SK-N-SH (cell line): Measurements from ENCODE around the gene MLYCD. TPM values are rescaled to one million over a fixed set of nuclear protein-coding genes. Genes with fewer than 3 reads are reported as not detected.

Source experiments
- CTCF ChIA-PET: fragments of 300-600, 350-600 bp; formaldehyde crosslinking; extraction: SDS; loops from one replicate; lab custom pipeline; 2021; lab: Yijun Ruan, JAX
- POLR2A ChIA-PET: fragments of 350-600 bp; sonication (Branson Sonifier 250); formaldehyde crosslinking; extraction: SDS; loops from one replicate; lab custom pipeline; 2020; ENCODE audit warnings: antibody characterized with exemption, inconsistent platforms; lab: Yijun Ruan, JAX
- DNase-seq: peaks from one replicate; pipeline ENCODE4 v3.0.0; 2012
- H2AFZ ChIP-seq: fragments of 200-600 bp; sonication (generic); 2 replicates; pipeline ENCODE4 v1.8.1; 2016; ENCODE audit warnings: antibody characterized with exemption, mild to moderate bottlenecking, low read depth
- H3F3A ChIP-seq: fragments of 200-600 bp; sonication (generic); replicated peaks from 2 replicates; pipeline ENCODE3; 2016; ENCODE audit warnings: antibody characterized with exemption, mild to moderate bottlenecking; ENCODE audit not compliant: insufficient read depth
- H3K27ac ChIP-seq, 2 experiments: fragments of 200-500 bp in 1 of 2; fragments of 200-600 bp in 1 of 2; sonication (Bioruptor generic) in 1 of 2; sonication (generic), shearing (Covaris generic) in 1 of 2; 2 replicates each; pipeline versions ENCODE4 v1.5.1 to v1.6.1; 2014 to 2016; ENCODE audit warnings: low read depth in 2 of 2, inconsistent platforms in 1 of 2, low read length in 1 of 2, mild to moderate bottlenecking in 1 of 2, mixed read lengths in 1 of 2
- H3K27me3 ChIP-seq: fragments of 200-600 bp; sonication (generic), shearing (Covaris generic); 2 replicates; pipeline ENCODE4 v1.6.1; 2016; ENCODE audit warnings: mixed run types; ENCODE audit not compliant: insufficient read depth
- H3K36me3 ChIP-seq, 2 experiments: fragments of 200-500 bp in 1 of 2; fragments of 200-600 bp in 1 of 2; sonication (Bioruptor generic) in 1 of 2; sonication (generic) in 1 of 2; replicated peaks in 1 of 2; 2 replicates each; pipeline versions ENCODE3 to v1.5.1; 2014 to 2016; ENCODE audit warnings: low read length in 1 of 2, mild to moderate bottlenecking in 1 of 2; ENCODE audit not compliant: insufficient read depth in 2 of 2, control insufficient read depth in 1 of 2
- H3K4me1 ChIP-seq, 2 experiments: fragments of 200-500 bp in 1 of 2; fragments of 200-600 bp in 1 of 2; sonication (Bioruptor generic) in 1 of 2; sonication (generic), shearing (Covaris generic) in 1 of 2; 2 replicates each; pipeline versions ENCODE4 v1.5.1 to v1.6.1; 2014 to 2016; ENCODE audit warnings: low read depth in 1 of 2, low read length in 1 of 2, mixed run types in 1 of 2; ENCODE audit not compliant: insufficient read depth in 2 of 2, control insufficient read depth in 1 of 2
- H3K4me2 ChIP-seq: fragments of 200-600 bp; sonication (generic), shearing (Covaris generic); 2 replicates; pipeline ENCODE4 v1.6.1; 2017; ENCODE audit warnings: mixed run types
- H3K4me3 ChIP-seq, 2 experiments: fragments of 200-500 bp in 1 of 2; fragments of 200-600 bp in 1 of 2; sonication (Bioruptor generic) in 1 of 2; sonication (generic), shearing (Covaris generic) in 1 of 2; 2 replicates each; pipeline versions ENCODE4 v1.5.1 to v1.8.1; 2014 to 2016; ENCODE audit warnings: low read depth in 2 of 2, inconsistent platforms in 1 of 2, low read length in 1 of 2, mild to moderate bottlenecking in 1 of 2, mixed read lengths in 1 of 2, moderate library complexity in 1 of 2
- H3K79me2 ChIP-seq: fragments of 200-600 bp; sonication (generic); 2 replicates; pipeline ENCODE4 v1.8.1; 2017; ENCODE audit warnings: mild to moderate bottlenecking; ENCODE audit not compliant: insufficient read depth
- H3K9ac ChIP-seq: fragments of 200-600 bp; sonication (generic); 2 replicates; pipeline ENCODE4 v1.6.1; 2017; ENCODE audit warnings: mixed run types
- H3K9me2 ChIP-seq: fragments of 200-600 bp; sonication (generic); 2 replicates; pipeline ENCODE4 v1.6.1; 2017; ENCODE audit warnings: mixed run types
- H3K9me3 ChIP-seq: fragments of 200-600 bp; sonication (generic); 2 replicates; pipeline ENCODE4 v1.6.1; 2017; ENCODE audit warnings: mixed run types, mild to moderate bottlenecking, moderate library complexity
- H4K20me1 ChIP-seq: fragments of 200-600 bp; sonication (generic); 2 replicates; pipeline ENCODE4 v1.6.1; 2017; ENCODE audit warnings: mild to moderate bottlenecking, mixed run types; ENCODE audit not compliant: insufficient read depth
- ELF1 ChIP-seq: IDR thresholded peaks from 2 replicates; pipeline ENCODE4 v1.4.0; 2012
- EP300 ChIP-seq, 2 experiments: IDR thresholded peaks; 2 replicates each; pipeline versions ENCODE4 v1.4.0 to v1.6.1; 2012; ENCODE audit warnings: borderline replicate concordance in 1 of 2, low read depth in 1 of 2, low read length in 1 of 2
- FOSL2 ChIP-seq: IDR thresholded peaks from 2 replicates; pipeline ENCODE4 v1.4.0; 2012; ENCODE audit warnings: low read depth, mild to moderate bottlenecking, moderate library complexity, borderline replicate concordance
- GABPA ChIP-seq: IDR thresholded peaks from 2 replicates; pipeline ENCODE4 v1.4.0; 2012; ENCODE audit warnings: low read depth, mild to moderate bottlenecking
- GATA2 ChIP-seq: sonication (generic); formaldehyde crosslinking; IDR thresholded peaks from 2 replicates; pipeline ENCODE4 v1.5.0; 2020; ENCODE audit warnings: mild to moderate bottlenecking, missing genetic modification reagents
- IRF3 ChIP-seq: fragments of 150-350 bp; IDR thresholded peaks from 2 replicates; pipeline ENCODE4 v1.6.1; 2016; ENCODE audit warnings: mild to moderate bottlenecking, low read depth, low read length
- MXI1 ChIP-seq: IDR thresholded peaks from 2 replicates; pipeline ENCODE4 v1.6.1; 2012; ENCODE audit warnings: mild to moderate bottlenecking, low read depth, low read length, improper control_type of control experiment
- NRF1 ChIP-seq: IDR thresholded peaks from 2 replicates; pipeline ENCODE4 v1.6.1; 2012; ENCODE audit warnings: low read depth, mild to moderate bottlenecking, low read length
- POLR2AphosphoS5 ChIP-seq: IDR thresholded peaks from 2 replicates; pipeline ENCODE4 v1.6.1; 2012; ENCODE audit warnings: low read depth, low read length
- RAD21 ChIP-seq: IDR thresholded peaks from 2 replicates; pipeline ENCODE4 v1.6.1; 2012; ENCODE audit warnings: mild to moderate bottlenecking, low read length
- RFX5 ChIP-seq: IDR thresholded peaks from 2 replicates; pipeline ENCODE4 v1.6.1; 2012; ENCODE audit warnings: mild to moderate bottlenecking, improper control_type of control experiment, low read length
- SIN3A ChIP-seq: IDR thresholded peaks from 2 replicates; pipeline ENCODE4 v1.6.1; 2012; ENCODE audit warnings: low read depth, mild to moderate bottlenecking, low read length, moderate library complexity, borderline replicate concordance
- SMC3 ChIP-seq: IDR thresholded peaks from 2 replicates; pipeline ENCODE4 v1.6.1; 2012; ENCODE audit warnings: low read depth, low read length, improper control_type of control experiment
- TCF12 ChIP-seq: IDR thresholded peaks from 2 replicates; pipeline ENCODE4 v1.4.0; 2012
- TEAD4 ChIP-seq: IDR thresholded peaks from 2 replicates; pipeline ENCODE4 v1.4.0; 2012; ENCODE audit warnings: mild to moderate bottlenecking, borderline replicate concordance; ENCODE audit not compliant: insufficient read depth
- WGBS: methylation state at CpG from one replicate; pipeline ENCODE4 v1.1.6; 2017; ENCODE audit warnings: low lambda C conversion rate; 5-methylcytosine and 5-hydroxymethylcytosine counted together
- polyA plus RNA-seq, 3 experiments: library from polyadenylated mRNA; depleted of rRNA; stranded (reverse); fragments of >200 nt; gene quantifications; 2 replicates each; pipeline ENCODE4 v1.2.3, GENCODE V29; 2012
- TF ChIP-seq, protein P1 (sequence below): fragments of 200-600 bp; sonication (generic); IDR thresholded peaks from 2 replicates; pipeline ENCODE4 v1.6.1; 2017; ENCODE audit warnings: antibody characterized with exemption, mild to moderate bottlenecking, moderate library complexity

Gene MLYCD
- polyA plus RNA-seq, 1 of the 3 experiments (the other 2 are of a cell fraction), result 2.4 TPM

GRCh38 chr16:83934684-83934977 lies 35.7 kb downstream of the MLYCD start:
- WGBS, result 75% methylated on average over 10 of the region's 12 CpGs
- TF ChIP-seq TEAD4 (no peak), SMC3 (no peak), POLR2AphosphoS5 (no peak), EP300 (IDR thresholded peaks at IDR 0.05; ENCODE audit: borderline replicate concordance in 1 of 2, low read depth in 1 of 2, low read length in 1 of 2) (no peak), TCF12 (no peak), GABPA (no peak), NRF1 (no peak), RFX5 (no peak), FOSL2 (no peak), ELF1 (no peak), IRF3 (no peak), GATA2 (CRISPR knock-in tag) (no peak), MXI1 (no peak)
- TF ChIP-seq, protein P1, sequence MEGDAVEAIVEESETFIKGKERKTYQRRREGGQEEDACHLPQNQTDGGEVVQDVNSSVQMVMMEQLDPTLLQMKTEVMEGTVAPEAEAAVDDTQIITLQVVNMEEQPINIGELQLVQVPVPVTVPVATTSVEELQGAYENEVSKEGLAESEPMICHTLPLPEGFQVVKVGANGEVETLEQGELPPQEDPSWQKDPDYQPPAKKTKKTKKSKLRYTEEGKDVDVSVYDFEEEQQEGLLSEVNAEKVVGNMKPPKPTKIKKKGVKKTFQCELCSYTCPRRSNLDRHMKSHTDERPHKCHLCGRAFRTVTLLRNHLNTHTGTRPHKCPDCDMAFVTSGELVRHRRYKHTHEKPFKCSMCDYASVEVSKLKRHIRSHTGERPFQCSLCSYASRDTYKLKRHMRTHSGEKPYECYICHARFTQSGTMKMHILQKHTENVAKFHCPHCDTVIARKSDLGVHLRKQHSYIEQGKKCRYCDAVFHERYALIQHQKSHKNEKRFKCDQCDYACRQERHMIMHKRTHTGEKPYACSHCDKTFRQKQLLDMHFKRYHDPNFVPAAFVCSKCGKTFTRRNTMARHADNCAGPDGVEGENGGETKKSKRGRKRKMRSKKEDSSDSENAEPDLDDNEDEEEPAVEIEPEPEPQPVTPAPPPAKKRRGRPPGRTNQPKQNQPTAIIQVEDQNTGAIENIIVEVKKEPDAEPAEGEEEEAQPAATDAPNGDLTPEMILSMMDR, result no peak

GRCh38 chr16:83935005-83935857 lies 36.3 kb downstream of the MLYCD start:
- DNase-seq, result no peak
- Histone ChIP-seq H3K9me2 (no peaks in the 10 kb centered on the region), H3K36me3 (no peaks in the 10 kb centered on the region), H3K27ac (no peak overlapping the region), H3K9me3 (no peaks in the 10 kb centered on the region), H3K9ac (no peak overlapping the region), H3K79me2 (no peaks in the 10 kb centered on the region), H3K4me3 (no peak overlapping the region), H3K4me1 (peaks cover 0 to 5% of the 10 kb centered on the region in 2 experiments; a peak in 1 of 4 replicates), H3F3A (no peaks in the 10 kb centered on the region), H2AFZ (no peak overlapping the region), H4K20me1 (no peaks in the 10 kb centered on the region), H3K4me2 (no peak overlapping the region), H3K27me3 (no peaks in the 10 kb centered on the region)
- ChIA-PET CTCF (interaction anchor here (0.9 to 4.5 kb wide), 4 partner anchors 9 to 22 kb away, joined by 3 to 33 read pairs (median 12); no protein-coding TSS in a partner anchor), POLR2A (no interaction called here)
- TF ChIP-seq FOSL2 (no peak), GABPA (no peak), SIN3A (no peak), RAD21 (no peak)
- WGBS, result 91% methylated on average over 23 of the region's 30 CpGs

More at GRCh38 chr16:83934684-83934977, 35.7 kb downstream of the MLYCD start:
- POLR2A ChIA-PET, result no interaction called here
- Histone ChIP-seq H4K20me1 (no peaks in the 10 kb centered on the region), H3K27ac (no peak overlapping the region), H3K9me2 (no peaks in the 10 kb centered on the region), H3K4me2 (no peak overlapping the region), H3F3A (no peaks in the 10 kb centered on the region), H3K36me3 (no peaks in the 10 kb centered on the region), H3K4me1 (peaks cover 0 to 11% of the 10 kb centered on the region in 2 experiments; a peak in 1 of 4 replicates), H3K9ac (no peak overlapping the region), H3K4me3 (no peak overlapping the region), H3K27me3 (no peaks in the 10 kb centered on the region), H2AFZ (no peak overlapping the region), H3K79me2 (no peaks in the 10 kb centered on the region), H3K9me3 (no peaks in the 10 kb centered on the region)
- DNase-seq, result no peak
- CTCF ChIA-PET, result interaction anchor here (0.7 to 4.5 kb wide), 4 partner anchors 8 to 33 kb away, joined by 3 to 33 read pairs (median 12); no protein-coding TSS in a partner anchor
